GM12864 (cell line): Measurements from ENCODE around the gene IMPG2.
"Not testable (repeated sequence)": the region's sequence is repeated elsewhere in the genome, so short reads cannot be mapped to it uniquely, and the experiment has no call there.

Experiments used
- DNase-seq: peaks from one replicate; pipeline ENCODE4 v3.0.0-alpha.2; 2011; ENCODE audit warnings: low read depth
- H3K4me3 ChIP-seq: 2 replicates; pipeline ENCODE4 v1.5.1; 2011; ENCODE audit warnings: mild to moderate bottlenecking, low read depth, low read length, control low read depth
- TF ChIP-seq, protein P1 (sequence below): IDR thresholded peaks from 2 replicates; pipeline ENCODE4 v1.5.1; 2011; ENCODE audit warnings: low read depth, mild to moderate bottlenecking, moderate library complexity, low read length, control low read depth, inconsistent platforms; ENCODE audit errors: missing control alignments

The IMPG2 gene

DNA sequence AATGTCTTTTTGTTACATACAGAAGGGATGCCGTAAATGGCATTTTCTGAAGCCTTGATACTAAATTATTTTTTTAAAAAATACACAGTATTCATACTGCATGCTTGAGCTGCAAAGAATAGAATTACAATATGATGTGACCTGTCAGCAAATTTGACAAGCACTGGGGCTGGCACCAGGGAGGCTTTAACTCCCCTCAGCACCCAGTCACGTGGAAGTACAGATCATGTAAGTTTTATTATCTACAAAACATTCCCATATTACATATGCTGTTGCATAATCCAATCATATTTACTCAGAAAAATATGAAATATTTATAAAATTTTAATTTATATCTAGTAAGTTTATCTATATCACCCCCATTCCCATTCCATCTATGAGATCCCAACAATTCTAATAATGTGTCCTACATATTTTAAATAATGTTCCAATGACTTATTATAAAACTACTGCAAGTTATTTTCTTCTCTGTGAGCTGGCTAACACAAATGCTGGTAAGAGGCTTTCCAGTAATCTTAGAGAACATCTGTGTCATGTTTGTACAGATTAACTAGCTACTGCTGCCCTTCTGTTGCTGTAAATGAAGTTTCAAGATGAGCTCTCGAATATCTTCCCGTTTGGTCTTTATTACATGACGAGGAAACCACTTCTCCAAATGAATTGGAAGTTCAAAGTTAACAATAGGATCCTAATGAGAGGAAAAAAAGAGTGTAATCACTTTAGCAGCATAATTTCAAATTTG lies 5.2 kb upstream of the IMPG2 start:
- TF ChIP-seq, protein P1, sequence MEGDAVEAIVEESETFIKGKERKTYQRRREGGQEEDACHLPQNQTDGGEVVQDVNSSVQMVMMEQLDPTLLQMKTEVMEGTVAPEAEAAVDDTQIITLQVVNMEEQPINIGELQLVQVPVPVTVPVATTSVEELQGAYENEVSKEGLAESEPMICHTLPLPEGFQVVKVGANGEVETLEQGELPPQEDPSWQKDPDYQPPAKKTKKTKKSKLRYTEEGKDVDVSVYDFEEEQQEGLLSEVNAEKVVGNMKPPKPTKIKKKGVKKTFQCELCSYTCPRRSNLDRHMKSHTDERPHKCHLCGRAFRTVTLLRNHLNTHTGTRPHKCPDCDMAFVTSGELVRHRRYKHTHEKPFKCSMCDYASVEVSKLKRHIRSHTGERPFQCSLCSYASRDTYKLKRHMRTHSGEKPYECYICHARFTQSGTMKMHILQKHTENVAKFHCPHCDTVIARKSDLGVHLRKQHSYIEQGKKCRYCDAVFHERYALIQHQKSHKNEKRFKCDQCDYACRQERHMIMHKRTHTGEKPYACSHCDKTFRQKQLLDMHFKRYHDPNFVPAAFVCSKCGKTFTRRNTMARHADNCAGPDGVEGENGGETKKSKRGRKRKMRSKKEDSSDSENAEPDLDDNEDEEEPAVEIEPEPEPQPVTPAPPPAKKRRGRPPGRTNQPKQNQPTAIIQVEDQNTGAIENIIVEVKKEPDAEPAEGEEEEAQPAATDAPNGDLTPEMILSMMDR, result no peak
- DNase-seq, result no peak
- H3K4me3 ChIP-seq, result no peak overlapping the region

DNA sequence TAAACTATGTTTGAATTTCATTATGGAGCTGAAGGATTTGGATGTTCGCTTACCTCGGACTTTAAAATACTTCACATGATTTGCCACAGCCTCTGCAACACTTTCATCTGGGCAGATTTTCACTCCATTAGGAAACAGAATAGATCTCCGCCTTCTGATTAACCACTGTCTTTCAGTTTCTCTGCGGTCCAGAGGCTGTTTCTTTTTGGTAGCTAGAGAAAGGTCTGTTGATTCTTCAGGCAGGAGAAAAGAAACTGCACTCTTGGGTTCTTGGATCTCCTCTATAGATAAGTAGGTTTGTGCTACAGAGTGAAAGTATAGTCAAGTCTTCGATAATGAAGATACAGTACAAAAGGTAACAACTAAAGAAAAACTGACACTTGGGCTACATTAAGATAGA lies 844 bp downstream of the IMPG2 start:
- H3K4me3 ChIP-seq, result no peak overlapping the region
- TF ChIP-seq, protein P1, result no peak
- no peak for DNase-seq

DNA sequence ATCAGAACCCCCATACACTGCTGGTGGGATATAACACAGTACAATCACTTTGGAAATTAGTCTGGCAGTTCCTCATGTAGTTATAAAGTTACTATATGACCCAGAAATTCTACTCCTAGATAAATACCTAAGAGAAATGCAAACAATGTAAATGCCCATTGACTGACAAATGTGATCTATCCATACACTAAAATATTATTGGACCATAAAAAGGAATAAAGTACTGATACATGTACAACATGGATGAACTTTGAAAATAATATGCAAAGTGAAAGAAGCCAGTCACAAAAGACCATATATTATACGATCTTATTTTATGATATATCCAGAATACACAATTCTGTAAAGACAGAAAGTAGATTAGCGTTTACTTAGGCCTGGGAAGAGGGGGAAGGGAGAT lies 7.8 kb downstream of the IMPG2 start:
- TF ChIP-seq, protein P1, result no peak
- H3K4me3 ChIP-seq, result no peak overlapping the region
- no peak for DNase-seq

DNA sequence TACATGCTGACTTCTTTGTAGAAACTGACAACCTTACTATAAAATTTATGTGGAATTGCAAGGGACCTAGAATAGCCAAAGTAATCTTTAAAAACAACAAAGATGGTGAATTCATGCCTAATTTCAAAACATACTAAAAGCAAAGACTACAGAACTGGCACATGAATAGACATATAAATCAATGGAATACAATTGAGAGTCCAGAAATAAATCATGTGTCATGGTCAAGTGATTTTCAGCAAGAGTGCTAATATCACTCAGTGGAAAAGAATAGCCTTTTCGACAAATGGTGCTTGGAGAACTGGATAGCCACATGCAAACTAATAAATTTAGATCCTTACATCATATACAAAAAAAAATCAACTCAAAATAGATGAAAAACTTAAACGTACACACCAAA lies 8.7 kb downstream of the IMPG2 start:
- DNase-seq, result no peak
- TF ChIP-seq, protein P1, result no peak
- H3K4me3 ChIP-seq, result no peak overlapping the region

DNA sequence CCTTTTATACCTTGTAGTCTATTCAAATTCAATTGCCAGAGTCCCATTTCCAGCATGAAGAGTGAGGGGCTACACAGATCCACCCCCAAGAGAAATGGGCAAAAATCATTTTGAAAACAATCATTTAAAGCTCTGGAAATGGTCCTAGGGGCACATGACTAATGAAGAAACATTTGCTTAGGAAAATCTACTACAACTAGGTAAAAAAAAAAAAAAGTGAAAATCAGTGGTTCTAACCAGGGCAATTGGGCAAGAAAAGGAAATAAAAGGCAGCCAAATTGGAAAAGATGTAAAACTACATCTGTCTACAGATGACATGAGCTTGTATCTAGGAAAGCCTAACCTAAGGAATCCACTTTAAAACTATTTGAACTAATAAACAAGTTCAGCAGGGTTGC lies 9.4 kb downstream of the IMPG2 start:
- H3K4me3 ChIP-seq, result no peak overlapping the region
- TF ChIP-seq, protein P1, result no peak
- DNase-seq, result no peak

DNA sequence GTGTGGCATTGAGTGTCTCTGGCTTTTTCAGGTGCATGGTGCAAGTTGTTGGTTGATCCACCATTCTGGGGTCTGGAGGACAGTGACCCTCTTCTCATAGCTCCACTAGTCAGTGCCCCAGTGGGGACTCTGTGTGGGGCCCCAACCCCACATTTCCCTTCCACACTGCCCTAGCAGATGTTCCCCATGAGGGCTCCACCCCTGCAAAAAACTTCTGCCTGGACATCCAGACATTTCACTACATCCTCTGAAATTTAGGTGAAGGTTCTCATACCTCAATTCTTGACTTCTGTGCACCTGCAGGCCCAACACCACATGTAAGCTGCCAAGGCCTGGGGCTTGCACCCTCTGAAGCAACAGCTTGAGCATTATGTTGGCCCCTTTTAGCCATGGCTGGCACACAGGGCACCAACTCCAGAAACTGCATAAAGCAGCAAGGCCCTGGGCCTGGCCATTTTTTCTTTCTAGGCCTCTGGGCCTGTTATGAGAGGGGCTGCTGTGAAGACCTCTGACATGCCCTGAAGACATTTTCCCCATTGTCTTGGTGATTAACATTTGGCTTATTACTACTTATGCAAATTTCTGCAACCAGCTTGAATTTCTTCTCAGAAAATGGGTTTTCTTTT lies 12.1 kb downstream of the IMPG2 start:
- H3K4me3 ChIP-seq, DNase-seq: not testable (repeated sequence)

DNA sequence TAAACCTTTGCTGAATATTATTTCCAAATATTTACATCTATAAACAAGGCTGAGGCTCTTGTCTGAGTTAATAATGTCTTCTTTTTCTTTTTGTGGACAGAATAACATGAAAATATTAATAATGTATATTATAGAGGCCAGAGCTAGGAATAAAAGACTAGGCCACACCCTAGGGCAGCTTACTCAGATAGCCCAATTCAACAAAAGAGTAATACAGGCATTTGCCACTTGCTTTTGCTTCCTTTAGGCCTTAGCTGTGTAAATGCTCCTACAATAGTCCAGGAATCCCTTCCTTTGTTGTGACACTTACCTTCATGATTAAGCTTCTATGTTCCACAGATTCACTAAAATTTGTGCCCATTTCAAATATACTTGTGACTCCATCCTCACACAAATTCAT lies 16.5 kb downstream of the IMPG2 start:
- H3K4me3 ChIP-seq, result no peak overlapping the region
- TF ChIP-seq, protein P1, result no peak
- DNase-seq, result no peak
